Natural killer cell (primary cell): ENCODE measurements around the gene ZNF786. TPM values are rescaled to one million over a fixed set of nuclear protein-coding genes. Genes with fewer than 3 reads are reported as not detected.
"Not testable (repeated sequence)": the region's sequence is repeated elsewhere in the genome, so short reads cannot be mapped to it uniquely, and the experiment has no call there.

Source experiments
- ATAC-seq, 3 donors: fragments of 150-1000 bp in 2 of 3; fragments of 200-7000 bp in 1 of 3; cut with Tn5 transposase; 1 replicate in 1 of 3; 2 replicates in 2 of 3; pipeline ENCODE4 v1.10.0; 2021; ENCODE audit warnings: mild to moderate bottlenecking in 2 of 3, moderate library complexity in 2 of 3
- DNase-seq, 2 donors: peaks; one replicate each; pipeline versions ENCODE4 v3.0.0 to v3.0.0-alpha.2; 2013 to 2021; ENCODE audit warnings: mixed read lengths in 1 of 2
- H3K27ac ChIP-seq: one replicate; pipeline ENCODE4 v1.5.1; 2013; ENCODE audit warnings: mild to moderate bottlenecking, low read length
- H3K27me3 ChIP-seq: one replicate; pipeline ENCODE4 v1.6.1; 2013; ENCODE audit warnings: low read length; ENCODE audit not compliant: control insufficient read depth, insufficient read depth
- H3K36me3 ChIP-seq: one replicate; pipeline ENCODE4 v1.6.1; 2013; ENCODE audit warnings: low read length; ENCODE audit not compliant: control insufficient read depth, insufficient read depth
- H3K4me1 ChIP-seq: one replicate; pipeline ENCODE4 v1.6.1; 2013; ENCODE audit warnings: low read length; ENCODE audit not compliant: control insufficient read depth, insufficient read depth
- H3K4me3 ChIP-seq: one replicate; pipeline ENCODE4 v1.5.1; 2013; ENCODE audit warnings: low read length
- H3K9me3 ChIP-seq: one replicate; pipeline ENCODE4 v1.6.1; 2013; ENCODE audit warnings: low read length; ENCODE audit not compliant: control insufficient read depth, insufficient read depth
- H3K27ac Mint-ChIP-seq, 2 donors: one replicate each; pipeline ENCODE4 v1.8.0; 2022; ENCODE audit warnings: mild to moderate bottlenecking in 2 of 2, mixed read lengths in 2 of 2, moderate library complexity in 1 of 2
- H3K27me3 Mint-ChIP-seq, 2 donors: one replicate each; pipeline ENCODE4 v1.8.0; 2022; ENCODE audit warnings: low read depth in 2 of 2, mixed read lengths in 2 of 2
- H3K36me3 Mint-ChIP-seq: one replicate; pipeline ENCODE4 v1.8.0; 2022; ENCODE audit warnings: mixed read lengths
- H3K4me1 Mint-ChIP-seq, 2 donors: one replicate each; pipeline ENCODE4 v1.8.0; 2022; ENCODE audit warnings: mixed read lengths in 2 of 2
- H3K4me3 Mint-ChIP-seq: one replicate; pipeline ENCODE4 v1.8.0; 2022; ENCODE audit warnings: mild to moderate bottlenecking, moderate library complexity, mixed read lengths
- H3K9me3 Mint-ChIP-seq, 2 donors: one replicate each; pipeline ENCODE4 v1.8.0; 2022; ENCODE audit warnings: mixed read lengths in 2 of 2
- CTCF ChIP-seq: fragments of 200-600 bp; IDR thresholded peaks from one replicate; pipeline ENCODE4 v1.8.0; 2022; ENCODE audit warnings: antibody characterized with exemption
- WGBS: methylation state at CpG from one replicate; pipeline ENCODE4 v1.1.7; 2013; ENCODE audit warnings: missing lambda C conversion rate; ENCODE audit not compliant: insufficient coverage; 5-methylcytosine and 5-hydroxymethylcytosine counted together
- intact Hi-C: fragments of 100-400 bp; cut with micrococcal nuclease; formaldehyde crosslinking; loops from one replicate; pipeline ENCODE4 v1.14.2; 2022
- total RNA-seq, 4 donors: library from RNA; stranded (reverse); fragments of 120-200 nt in 1 of 4; gene quantifications; one replicate each; pipeline versions ENCODE4 v1.2.3 to v1.2.4, GENCODE V29; 2013 to 2022

Gene ZNF786
- total RNA-seq, 3 donors from 2014 or later (not counting 1 experiment from before 2014, with no cell fraction given), result 3.2 to 9.1 (median 4.6) TPM

GRCh38 chr7:149097088-149097487 is 6.6 kb upstream of the ZNF786 start:
- Mint-ChIP-seq H3K27me3 (peaks cover 0 to 2% of the 10 kb centered on the region in 2 donors), H3K27ac (no peak overlapping the region), H3K36me3 (no peaks in the 10 kb centered on the region), H3K4me1 (no peaks in the 10 kb centered on the region), H3K9me3 (no peaks in the 10 kb centered on the region), H3K4me3 (no peak overlapping the region)
- no peak for DNase-seq
- H3K36me3 ChIP-seq, result no peaks in the 10 kb centered on the region
- H3K9me3 ChIP-seq, result no peaks in the 10 kb centered on the region
- no peak overlapping the region for H3K4me3 ChIP-seq
- ATAC-seq, result no peak
- H3K27ac ChIP-seq, result no peak overlapping the region
- WGBS, result 79% methylated on average over 4 of the region's 4 CpGs
- intact Hi-C loops, result loop anchor here (10.0 kb wide), 1 partner anchor 212 kb away; the partner anchor contains the start of gene EZH2
- no peaks in the 10 kb centered on the region for H3K27me3 ChIP-seq
- TF ChIP-seq CTCF, result no peak
- peaks cover 4% of the 10 kb centered on the region for H3K4me1 ChIP-seq

GRCh38 chr7:149093228-149093627 is 2.7 kb upstream of the ZNF786 start:
- no peaks in the 10 kb centered on the region for H3K9me3 Mint-ChIP-seq
- no peak overlapping the region for H3K27ac Mint-ChIP-seq
- Histone ChIP-seq H3K9me3 (no peaks in the 10 kb centered on the region), H3K4me3 (no peak overlapping the region), H3K27me3 (no peaks in the 10 kb centered on the region), H3K27ac (no peak overlapping the region), H3K4me1 (peaks cover 26% of the 10 kb centered on the region), H3K36me3 (no peaks in the 10 kb centered on the region)
- no peaks in the 10 kb centered on the region for H3K36me3 Mint-ChIP-seq
- intact Hi-C loops, result loop anchor here (10.0 kb wide), 1 partner anchor 208 kb away; the partner anchor contains the start of gene EZH2
- H3K4me3 Mint-ChIP-seq, result no peak overlapping the region
- peaks cover 18 to 24% of the 10 kb centered on the region in 2 donors for H3K4me1 Mint-ChIP-seq
- DNase-seq (no peak), ATAC-seq (no peak)
- TF ChIP-seq CTCF, result no peak
- 85% methylated on average over 3 of the region's 4 CpGs for WGBS
- H3K27me3 Mint-ChIP-seq, result no peaks in the 10 kb centered on the region

GRCh38 chr7:149092244-149092643 is 1.7 kb upstream of the ZNF786 start:
- H3K27ac ChIP-seq, H3K27me3 Mint-ChIP-seq, H3K36me3 Mint-ChIP-seq, H3K9me3 ChIP-seq, H3K36me3 ChIP-seq, H3K27me3 ChIP-seq, DNase-seq, H3K9me3 Mint-ChIP-seq, H3K4me3 ChIP-seq, ATAC-seq: not testable (repeated sequence)
- peak overlapping the region; percentile 95 to 97 for H3K27ac Mint-ChIP-seq
- H3K4me3 Mint-ChIP-seq, result peak overlapping the region; percentile 99
- intact Hi-C loops, result loop anchor here (10.0 kb wide), 1 partner anchor 207 kb away; the partner anchor contains the start of gene EZH2
- 96% methylated on average over 19 of the region's 20 CpGs for WGBS
- H3K4me1 Mint-ChIP-seq, result peaks cover 28 to 32% of the 10 kb centered on the region in 2 donors
- H3K4me1 ChIP-seq, result peaks cover 36% of the 10 kb centered on the region

- Histone ChIP-seq H3K27me3 (no peaks in the 10 kb centered on the region), H3K9me3 (no peaks in the 10 kb centered on the region), H3K36me3 (no peaks in the 10 kb centered on the region), H3K27ac (peak overlapping the region; percentile 28), H3K4me3 (no peak overlapping the region), H3K4me1 (peaks cover 36% of the 10 kb centered on the region)
- H3K4me3 Mint-ChIP-seq, result peak overlapping the region; percentile 18
- DNase-seq, result peak in 1 of 2 donors; percentile 33
- ATAC-seq, result peak; percentile 7 to 31 (median 14)
- H3K9me3 Mint-ChIP-seq, result no peaks in the 10 kb centered on the region
- WGBS, result 69% methylated on average over 6 of the region's 6 CpGs
- H3K36me3 Mint-ChIP-seq, result peaks cover 8% of the 10 kb centered on the region
- peak overlapping the region; percentile 39 to 56 for H3K27ac Mint-ChIP-seq
- H3K27me3 Mint-ChIP-seq, result no peaks in the 10 kb centered on the region
- H3K4me1 Mint-ChIP-seq, result peaks cover 45 to 47% of the 10 kb centered on the region in 2 donors
- TF ChIP-seq CTCF, result no peak
- intact Hi-C loops, result no loop called here
Measured at GRCh38 chr7:149087376-149087775, 3.1 kb downstream of the ZNF786 start.
